ENCODE data around the gene CATSPER4. TPM values are rescaled to one million over a fixed set of nuclear protein-coding genes. Genes with fewer than 3 reads are reported as not detected.

CATSPER4 gene
- total RNA-seq, 1 experiment from 2014 or later: not detected

DNA sequence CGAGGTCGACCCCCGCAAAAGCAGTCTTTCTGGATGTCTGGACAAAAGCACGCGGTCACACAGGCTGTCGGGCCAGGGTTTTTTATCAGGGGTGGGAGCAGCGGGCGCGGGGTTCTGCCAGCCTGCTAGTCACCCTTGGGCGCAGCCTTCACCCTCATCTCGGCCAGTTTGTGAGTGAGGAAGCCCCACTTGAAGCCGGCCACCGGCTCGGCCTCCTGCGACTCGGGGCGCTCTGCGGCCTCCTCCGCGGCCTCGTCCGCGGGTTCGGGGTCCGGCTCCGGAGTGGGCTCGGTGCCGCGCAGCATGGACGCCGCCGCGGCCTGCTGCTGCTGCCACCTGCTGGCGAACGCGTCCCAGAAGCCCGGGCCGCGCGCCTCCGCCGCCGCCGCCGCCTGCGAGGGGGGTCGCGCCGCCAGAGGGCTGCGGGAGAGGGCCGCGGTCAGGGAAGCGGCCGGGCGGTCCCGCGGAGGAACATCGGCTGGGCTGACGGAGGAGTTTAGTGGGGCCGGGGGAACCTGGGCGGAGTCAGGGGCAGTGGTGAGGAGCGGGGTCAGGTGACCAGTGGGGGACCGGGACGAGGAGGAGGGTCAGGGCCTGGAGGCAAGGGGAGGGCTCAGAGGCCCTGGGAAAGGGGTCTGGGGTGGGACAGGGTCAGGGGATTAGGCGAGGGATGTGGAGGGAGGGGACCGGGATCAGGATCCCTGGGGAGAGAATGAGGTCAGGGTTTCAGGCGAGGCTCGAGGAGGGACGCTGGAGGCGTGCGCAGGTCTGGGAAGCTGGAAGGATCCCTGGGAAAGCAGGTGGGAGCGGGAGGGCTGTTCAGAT is 26.2 kb upstream of the CATSPER4 start:
- peak; percentile 85 for DNase-seq
- no peak overlapping the region for H2BK120ac ChIP-seq (ENCODE audit: low read depth, low read length, poor library complexity, severe bottlenecking)
- H4K5ac ChIP-seq (ENCODE audit: insufficient read length, low read depth, low read length): no peak overlapping the region
- peaks cover 9% of the 10 kb centered on the region; the same call in 1 of the 2 replicates for H3K4me1 ChIP-seq (ENCODE audit: insufficient read depth, low read length)
- no peak overlapping the region for H3K27ac ChIP-seq (ENCODE audit: insufficient read length, low read depth, low read length)
- H3K36me3 Mint-ChIP-seq (ENCODE audit: insufficient read depth in 1 of 3, low read depth in 3 of 3): no peaks in the 10 kb centered on the region
- H3K56ac ChIP-seq (ENCODE audit: insufficient read length, low read depth, low read length): no peak overlapping the region
- no CpG with 5 or more reads among the region's 72 CpGs for WGBS (ENCODE audit: extremely low coverage, insufficient read length, low lambda C conversion rate)
- peaks cover 84% of the 10 kb centered on the region for H3K27me3 Mint-ChIP-seq (ENCODE audit: low read depth)
- peak overlapping the region; percentile 66 for H3K18ac ChIP-seq (ENCODE audit: insufficient read length, low read depth, low read length)
- H4K91ac ChIP-seq (ENCODE audit: insufficient read length, low read depth, low read length): no peak overlapping the region
- no peak overlapping the region for H2AFZ ChIP-seq (ENCODE audit: low read length)
- no peak overlapping the region for H2BK15ac ChIP-seq (ENCODE audit: low read depth, low read length)
- H3K79me2 ChIP-seq (ENCODE audit: insufficient read depth, low read length): no peaks in the 10 kb centered on the region
- H2BK5ac ChIP-seq (ENCODE audit: insufficient read length, low read length): no peak overlapping the region
- H3K79me1 ChIP-seq (ENCODE audit: insufficient read depth, low read depth, low read length, poor library complexity, severe bottlenecking): no peaks in the 10 kb centered on the region
- H3T11ph ChIP-seq (ENCODE audit: low read length): no peak overlapping the region
- no peak overlapping the region for H2BK20ac ChIP-seq (ENCODE audit: low read depth, low read length, poor library complexity, severe bottlenecking)
- peaks cover 0 to 4% of the 10 kb centered on the region in 2 experiments; a peak in 1 of 5 replicates for H3K9me3 Mint-ChIP-seq
- H3K27me3 ChIP-seq (ENCODE audit: insufficient read depth, low read length): peaks cover 29% of the 10 kb centered on the region; the same call in 1 of the 2 replicates
- H4K8ac ChIP-seq (replicated peaks; ENCODE audit: insufficient read length, low read depth, low read length): no peak overlapping the region
- peaks cover 19% of the 10 kb centered on the region for H3K23me2 ChIP-seq (ENCODE audit: insufficient read length, low read depth, low read length, poor library complexity, severe bottlenecking)
- no peak overlapping the region for H3K23ac ChIP-seq (ENCODE audit: insufficient read length, low read depth, low read length)
- H3K14ac ChIP-seq (ENCODE audit: insufficient read depth, low read length): peak overlapping the region; percentile 54
- H3K4me1 Mint-ChIP-seq: peaks cover 37 to 58% of the 10 kb centered on the region in 2 experiments
- no peaks in the 10 kb centered on the region for H3K9me3 ChIP-seq (ENCODE audit: control insufficient read depth, low read depth, low read length)
- peak overlapping the region; percentile 69 to 84 for H3K4me3 Mint-ChIP-seq
- peak overlapping the region; percentile 40 to 80 (median 75) for H3K27ac Mint-ChIP-seq
- peak overlapping the region; percentile 64 for H3K4me2 ChIP-seq (ENCODE audit: insufficient read depth, insufficient read length, low read length)
- no peak overlapping the region for H2AK5ac ChIP-seq (ENCODE audit: insufficient read length, low read length)
- H2BK12ac ChIP-seq (ENCODE audit: insufficient read length, low read depth, low read length): no peak overlapping the region
- no peak overlapping the region for H3K4ac ChIP-seq (ENCODE audit: low read depth, low read length)
- TF ChIP-seq, protein P1, sequence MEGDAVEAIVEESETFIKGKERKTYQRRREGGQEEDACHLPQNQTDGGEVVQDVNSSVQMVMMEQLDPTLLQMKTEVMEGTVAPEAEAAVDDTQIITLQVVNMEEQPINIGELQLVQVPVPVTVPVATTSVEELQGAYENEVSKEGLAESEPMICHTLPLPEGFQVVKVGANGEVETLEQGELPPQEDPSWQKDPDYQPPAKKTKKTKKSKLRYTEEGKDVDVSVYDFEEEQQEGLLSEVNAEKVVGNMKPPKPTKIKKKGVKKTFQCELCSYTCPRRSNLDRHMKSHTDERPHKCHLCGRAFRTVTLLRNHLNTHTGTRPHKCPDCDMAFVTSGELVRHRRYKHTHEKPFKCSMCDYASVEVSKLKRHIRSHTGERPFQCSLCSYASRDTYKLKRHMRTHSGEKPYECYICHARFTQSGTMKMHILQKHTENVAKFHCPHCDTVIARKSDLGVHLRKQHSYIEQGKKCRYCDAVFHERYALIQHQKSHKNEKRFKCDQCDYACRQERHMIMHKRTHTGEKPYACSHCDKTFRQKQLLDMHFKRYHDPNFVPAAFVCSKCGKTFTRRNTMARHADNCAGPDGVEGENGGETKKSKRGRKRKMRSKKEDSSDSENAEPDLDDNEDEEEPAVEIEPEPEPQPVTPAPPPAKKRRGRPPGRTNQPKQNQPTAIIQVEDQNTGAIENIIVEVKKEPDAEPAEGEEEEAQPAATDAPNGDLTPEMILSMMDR (conservative IDR thresholded peaks at IDR 0.05): peak; percentile 75
- H3K9ac ChIP-seq (ENCODE audit: extremely low read depth, insufficient read length, low read length): peak overlapping the region; percentile 37
- H4K20me1 ChIP-seq (ENCODE audit: control insufficient read depth, insufficient read depth, insufficient read length): no peaks in the 10 kb centered on the region
